Stomach (tissue), 4 donors: ENCODE data around the gene SND1.

Source experiments
- EP300 ChIP-seq: sonication (generic); formaldehyde crosslinking; IDR thresholded peaks from one replicate; pipeline ENCODE4 v1.6.1; 2017; ENCODE audit warnings: antibody characterized with exemption
- POLR2AphosphoS5 ChIP-seq, 3 donors: sonication (generic); formaldehyde crosslinking; IDR thresholded peaks; one replicate each; pipeline ENCODE4 v1.6.1; 2016; ENCODE audit warnings: antibody characterized with exemption in 3 of 3
- TF ChIP-seq, protein P1 (sequence below), 7 experiments: fragments of 450-650 bp in 4 of 7; fragments of 200-600 bp in 3 of 7; sonication (generic) in 3 of 7; IDR thresholded peaks; one replicate each; pipeline ENCODE4 v1.5.1; 2016 to 2019; ENCODE audit warnings: antibody characterized with exemption in 7 of 7, control low read depth in 2 of 7, mild to moderate bottlenecking in 1 of 7

DNA sequence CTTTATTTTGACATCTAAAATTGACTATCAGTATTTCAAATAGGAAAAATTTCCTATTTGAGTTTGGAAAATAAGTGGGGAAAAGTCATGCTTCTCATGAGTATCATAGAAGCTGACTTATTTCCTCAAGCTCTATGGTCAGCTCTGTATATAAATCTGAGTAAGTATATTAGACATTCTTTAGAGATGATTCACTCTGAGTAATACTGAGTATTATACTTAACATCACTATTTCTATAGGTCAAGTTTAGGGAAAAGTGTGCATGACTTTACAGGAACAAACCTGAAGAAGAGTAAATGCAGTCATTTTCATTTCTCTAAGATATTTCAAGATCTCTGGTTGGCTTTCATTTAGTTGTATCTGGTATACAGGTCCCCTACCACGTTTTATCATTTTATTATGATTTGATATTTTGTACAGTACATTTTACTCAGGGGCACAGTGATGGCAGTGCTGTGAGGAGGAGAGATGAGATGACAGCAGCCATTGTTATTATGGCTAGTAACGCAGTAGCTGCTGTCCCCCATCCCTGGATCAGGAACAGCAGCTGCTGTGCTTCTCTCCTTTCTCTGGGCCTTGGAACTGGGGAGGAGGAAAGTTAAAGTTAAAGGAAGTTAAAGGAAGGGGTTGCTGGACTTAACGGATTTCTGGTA lies 15.2 kb downstream of the SND1 start:
- TF ChIP-seq, protein P1, sequence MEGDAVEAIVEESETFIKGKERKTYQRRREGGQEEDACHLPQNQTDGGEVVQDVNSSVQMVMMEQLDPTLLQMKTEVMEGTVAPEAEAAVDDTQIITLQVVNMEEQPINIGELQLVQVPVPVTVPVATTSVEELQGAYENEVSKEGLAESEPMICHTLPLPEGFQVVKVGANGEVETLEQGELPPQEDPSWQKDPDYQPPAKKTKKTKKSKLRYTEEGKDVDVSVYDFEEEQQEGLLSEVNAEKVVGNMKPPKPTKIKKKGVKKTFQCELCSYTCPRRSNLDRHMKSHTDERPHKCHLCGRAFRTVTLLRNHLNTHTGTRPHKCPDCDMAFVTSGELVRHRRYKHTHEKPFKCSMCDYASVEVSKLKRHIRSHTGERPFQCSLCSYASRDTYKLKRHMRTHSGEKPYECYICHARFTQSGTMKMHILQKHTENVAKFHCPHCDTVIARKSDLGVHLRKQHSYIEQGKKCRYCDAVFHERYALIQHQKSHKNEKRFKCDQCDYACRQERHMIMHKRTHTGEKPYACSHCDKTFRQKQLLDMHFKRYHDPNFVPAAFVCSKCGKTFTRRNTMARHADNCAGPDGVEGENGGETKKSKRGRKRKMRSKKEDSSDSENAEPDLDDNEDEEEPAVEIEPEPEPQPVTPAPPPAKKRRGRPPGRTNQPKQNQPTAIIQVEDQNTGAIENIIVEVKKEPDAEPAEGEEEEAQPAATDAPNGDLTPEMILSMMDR (IDR thresholded peaks at IDR 0.05), result no peak
- TF ChIP-seq POLR2AphosphoS5 (IDR thresholded peaks at IDR 0.05), result no peak
- TF ChIP-seq EP300, result no peak
